Jurkat, Clone E6-1 (cell line): ENCODE data around the gene PDE4D.

Experiments
- DNase-seq: peaks from one replicate; pipeline ENCODE4 v3.0.0-alpha.2; 2011; ENCODE audit warnings: low read depth, low spot score
- H3K4me3 ChIP-seq: 2 replicates; pipeline ENCODE4 v1.5.1; 2011; ENCODE audit warnings: mild to moderate bottlenecking, low read length, control low read depth, moderate library complexity

PDE4D gene

GRCh38 chr5:59187857-59188256 is 705.7 kb downstream of the PDE4D start:
- H3K4me3 ChIP-seq: no peak overlapping the region
- no peak for DNase-seq

GRCh38 chr5:59186623-59187022 is 706.9 kb downstream of the PDE4D start:
- no peak overlapping the region for H3K4me3 ChIP-seq
- no peak for DNase-seq

GRCh38 chr5:59185757-59186385 is 707.7 kb downstream of the PDE4D start:
- no peak overlapping the region for H3K4me3 ChIP-seq
- DNase-seq: no peak

GRCh38 chr5:59184769-59185168 is 708.8 kb downstream of the PDE4D start:
- H3K4me3 ChIP-seq: no peak overlapping the region
- DNase-seq: no peak

- no peak overlapping the region for H3K4me3 ChIP-seq
- DNase-seq: no peak
Measured at GRCh38 chr5:59182760-59183159, 710.8 kb downstream of the PDE4D start.

GRCh38 chr5:59180515-59180914 is 713.0 kb downstream of the PDE4D start:
- DNase-seq: no peak

GRCh38 chr5:59179704-59180103 is 713.8 kb downstream of the PDE4D start:
- DNase-seq: no peak
- H3K4me3 ChIP-seq: no peak overlapping the region

More at GRCh38 chr5:59180515-59180914, 713.0 kb downstream of the PDE4D start:
- no peak overlapping the region for H3K4me3 ChIP-seq

GRCh38 chr5:59178482-59178881 is 715.0 kb downstream of the PDE4D start:
- DNase-seq: no peak
- no peak overlapping the region for H3K4me3 ChIP-seq

GRCh38 chr5:59178071-59178470 is 715.5 kb downstream of the PDE4D start:
- H3K4me3 ChIP-seq: no peak overlapping the region
- no peak for DNase-seq

- no peak for DNase-seq
- H3K4me3 ChIP-seq: no peak overlapping the region
Measured at GRCh38 chr5:59177644-59178043, 715.9 kb downstream of the PDE4D start.

- no peak overlapping the region for H3K4me3 ChIP-seq
- peak; percentile 47 for DNase-seq
Measured at GRCh38 chr5:59174248-59174844, 719.2 kb downstream of the PDE4D start.

- H3K4me3 ChIP-seq: no peak overlapping the region
- no peak for DNase-seq
Measured at GRCh38 chr5:59173578-59173977, 719.9 kb downstream of the PDE4D start.

GRCh38 chr5:59171131-59171530 is 722.4 kb downstream of the PDE4D start:
- no peak for DNase-seq
- no peak overlapping the region for H3K4me3 ChIP-seq

GRCh38 chr5:59169768-59170150 is 723.8 kb downstream of the PDE4D start:
- H3K4me3 ChIP-seq: no peak overlapping the region
- no peak for DNase-seq

GRCh38 chr5:59169081-59169767 is 724.3 kb downstream of the PDE4D start:
- DNase-seq: no peak

GRCh38 chr5:59168067-59168466 is 725.5 kb downstream of the PDE4D start:
- H3K4me3 ChIP-seq: no peak overlapping the region
- no peak for DNase-seq

More at GRCh38 chr5:59169081-59169767, 724.3 kb downstream of the PDE4D start:
- H3K4me3 ChIP-seq: no peak overlapping the region

GRCh38 chr5:59164041-59164830 is 729.3 kb downstream of the PDE4D start:
- H3K4me3 ChIP-seq: no peak overlapping the region
- DNase-seq: no peak

- H3K4me3 ChIP-seq: no peak overlapping the region
- no peak for DNase-seq
Measured at GRCh38 chr5:59161221-59162105, 732.1 kb downstream of the PDE4D start.
